ENCODE data around the gene KSR2. TPM values are rescaled to one million over a fixed set of nuclear protein-coding genes. Genes with fewer than 3 reads are reported as not detected.
"Not testable (repeated sequence)": the region's sequence is repeated elsewhere in the genome, so short reads cannot be mapped to it uniquely, and the experiment has no call there.

The KSR2 gene
- total RNA-seq, 1 experiment from 2014 or later = not detected

DNA sequence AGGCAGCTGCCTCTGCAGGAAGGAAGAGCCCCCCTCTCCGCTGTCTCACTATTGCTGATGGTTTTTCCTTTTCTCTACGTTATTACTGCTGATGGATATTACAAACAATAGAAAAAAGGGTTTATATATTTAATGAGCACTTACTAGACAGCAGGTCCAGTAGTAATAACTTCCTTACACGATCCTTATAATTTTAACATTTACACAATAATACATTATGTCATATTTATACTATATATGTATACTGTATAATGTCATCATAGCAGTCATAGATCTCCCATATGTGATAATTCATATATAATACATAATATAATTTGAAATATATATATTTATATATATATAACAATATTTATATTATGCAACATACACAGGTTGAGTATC, 92.4 kb downstream of the KSR2 start:
- Histone ChIP-seq H3K4me3 (ENCODE audit: low read depth, low read length, poor library complexity, severe bottlenecking) (no peak overlapping the region), H3K4me1 (ENCODE audit: insufficient read depth, low read length, poor library complexity, severe bottlenecking) (no peaks in the 10 kb centered on the region), H3K27me3 (replicated peaks; ENCODE audit: insufficient read depth, low read depth, low read length, poor library complexity) (peaks cover 24% of the 10 kb centered on the region), H3K27ac (ENCODE audit: low read depth, low read length, poor library complexity, severe bottlenecking) (no peak overlapping the region), H3K9me3 (ENCODE audit: low read depth, low read length, poor library complexity, severe bottlenecking) (no peaks in the 10 kb centered on the region), H3K36me3 (ENCODE audit: insufficient read depth, low read length, poor library complexity, severe bottlenecking) (no peaks in the 10 kb centered on the region)
- no peak for DNase-seq (ENCODE audit: low spot score)
- no TSS peak for BruUV-seq (replicated peaks)
- ChIA-PET CTCF (interaction anchor here (1.7 kb wide), 1 partner anchor 158 kb away, joined by 5 read pairs; no protein-coding TSS in a partner anchor), POLR2A (ENCODE audit: low non-redundant PET) (no interaction called here)
- no peak for TF ChIP-seq EZH2 (IDR thresholded peaks at IDR 0.05; ENCODE audit: borderline replicate concordance, low read depth, low read length, poor library complexity, severe bottlenecking)
- TF ChIP-seq, protein P1, sequence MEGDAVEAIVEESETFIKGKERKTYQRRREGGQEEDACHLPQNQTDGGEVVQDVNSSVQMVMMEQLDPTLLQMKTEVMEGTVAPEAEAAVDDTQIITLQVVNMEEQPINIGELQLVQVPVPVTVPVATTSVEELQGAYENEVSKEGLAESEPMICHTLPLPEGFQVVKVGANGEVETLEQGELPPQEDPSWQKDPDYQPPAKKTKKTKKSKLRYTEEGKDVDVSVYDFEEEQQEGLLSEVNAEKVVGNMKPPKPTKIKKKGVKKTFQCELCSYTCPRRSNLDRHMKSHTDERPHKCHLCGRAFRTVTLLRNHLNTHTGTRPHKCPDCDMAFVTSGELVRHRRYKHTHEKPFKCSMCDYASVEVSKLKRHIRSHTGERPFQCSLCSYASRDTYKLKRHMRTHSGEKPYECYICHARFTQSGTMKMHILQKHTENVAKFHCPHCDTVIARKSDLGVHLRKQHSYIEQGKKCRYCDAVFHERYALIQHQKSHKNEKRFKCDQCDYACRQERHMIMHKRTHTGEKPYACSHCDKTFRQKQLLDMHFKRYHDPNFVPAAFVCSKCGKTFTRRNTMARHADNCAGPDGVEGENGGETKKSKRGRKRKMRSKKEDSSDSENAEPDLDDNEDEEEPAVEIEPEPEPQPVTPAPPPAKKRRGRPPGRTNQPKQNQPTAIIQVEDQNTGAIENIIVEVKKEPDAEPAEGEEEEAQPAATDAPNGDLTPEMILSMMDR (conservative IDR thresholded peaks at IDR 0.05; ENCODE audit: low read depth, low read length) = no peak
- intact Hi-C loops (cut with micrococcal nuclease; ENCODE audit: unreplicated experiment) = loop anchor here (10.0 kb wide), 1 partner anchor 228 kb away; the partner anchor contains the start of gene VSIG10

DNA sequence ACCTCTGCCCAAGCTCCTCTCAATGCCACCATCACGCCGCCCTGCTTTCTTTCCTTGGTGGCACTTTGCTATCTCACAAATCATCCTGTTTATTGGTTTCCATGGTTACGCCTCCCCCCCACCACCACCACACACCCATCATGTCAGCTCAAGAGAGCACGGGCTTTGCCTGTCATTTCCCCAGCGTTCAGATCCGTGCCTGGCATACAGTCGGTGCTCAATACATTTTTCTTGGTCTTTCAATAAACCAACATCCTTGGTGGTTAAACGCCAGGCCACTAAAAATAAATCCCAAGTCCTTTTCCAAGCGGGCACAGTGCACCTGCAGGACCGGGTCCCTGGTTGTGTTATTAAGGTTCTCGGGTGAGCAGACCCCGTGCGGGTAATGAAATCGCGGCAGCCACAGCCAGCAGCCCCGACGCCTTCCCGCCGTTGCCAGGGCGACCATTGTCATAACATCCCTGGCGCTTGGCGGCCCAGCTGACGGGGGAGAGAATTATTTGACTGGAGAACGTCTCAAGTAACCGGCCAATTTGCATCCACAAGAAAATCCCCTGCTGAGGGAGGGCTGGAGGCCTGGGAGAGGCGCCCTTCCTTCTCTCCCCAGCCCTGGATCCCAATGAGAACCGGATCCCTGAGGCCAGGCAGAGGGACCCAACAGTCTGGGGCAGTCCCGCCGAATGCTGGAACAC, 92.9 kb downstream of the KSR2 start:
- ChIA-PET POLR2A (ENCODE audit: low non-redundant PET) (no interaction called here), CTCF (interaction anchor here (0.9 to 1.8 kb wide), 3 partner anchors 159 to 500 kb away, joined by 3 to 12 read pairs (median 5); partner anchors contain the start of gene SUDS3)
- Histone ChIP-seq H3K4me1 (ENCODE audit: insufficient read depth, low read length, poor library complexity, severe bottlenecking) (no peaks in the 10 kb centered on the region), H3K27ac (ENCODE audit: low read depth, low read length, poor library complexity, severe bottlenecking) (no peak overlapping the region), H3K9me3 (ENCODE audit: low read depth, low read length, poor library complexity, severe bottlenecking) (no peaks in the 10 kb centered on the region), H3K27me3 (replicated peaks; ENCODE audit: insufficient read depth, low read depth, low read length, poor library complexity) (peaks cover 24% of the 10 kb centered on the region), H3K36me3 (ENCODE audit: insufficient read depth, low read length, poor library complexity, severe bottlenecking) (no peaks in the 10 kb centered on the region), H3K4me3 (ENCODE audit: low read depth, low read length, poor library complexity, severe bottlenecking) (no peak overlapping the region)
- intact Hi-C loops (cut with micrococcal nuclease; ENCODE audit: unreplicated experiment) = loop anchor here (2.0 to 10.0 kb wide), 2 partner anchors 159 to 229 kb away; partner anchors contain the start of gene VSIG10
- no TSS peak for BruUV-seq (replicated peaks)
- DNase-seq (ENCODE audit: low spot score) = peak; percentile 74
- no peak for TF ChIP-seq EZH2 (IDR thresholded peaks at IDR 0.05; ENCODE audit: borderline replicate concordance, low read depth, low read length, poor library complexity, severe bottlenecking)
- TF ChIP-seq, protein P1 (conservative IDR thresholded peaks at IDR 0.05; ENCODE audit: low read depth, low read length) = no peak

DNA sequence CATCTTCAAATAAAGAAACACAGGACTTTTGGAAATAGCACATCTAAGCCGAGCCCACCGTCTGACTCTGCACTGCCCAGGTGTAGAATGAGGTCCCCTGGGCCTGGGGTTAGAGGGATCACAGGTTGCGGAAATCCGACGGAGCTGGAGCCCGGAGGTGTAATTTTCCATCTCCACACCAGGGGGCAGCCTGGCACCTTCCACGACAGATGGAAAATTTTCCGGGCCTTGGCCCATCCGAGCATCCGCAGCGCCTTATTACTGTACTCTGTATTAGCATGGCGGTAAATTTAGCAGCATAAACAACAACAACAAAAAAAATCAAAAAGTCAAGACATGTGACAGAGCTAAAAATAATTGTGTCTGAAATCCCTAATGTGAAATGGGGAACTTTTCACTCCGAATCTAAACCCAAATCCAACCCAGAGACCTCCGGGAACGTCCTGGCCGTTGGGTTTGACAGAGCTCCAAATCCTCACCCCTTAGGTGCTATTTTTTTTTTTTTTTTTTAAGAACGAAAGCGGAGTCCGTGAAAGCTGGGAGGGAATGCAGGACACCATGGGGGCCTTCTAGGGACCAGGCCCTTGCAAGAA, 93.9 kb downstream of the KSR2 start:
- Histone ChIP-seq H3K9me3 (ENCODE audit: low read depth, low read length, poor library complexity, severe bottlenecking) (no peaks in the 10 kb centered on the region), H3K27me3 (replicated peaks; ENCODE audit: insufficient read depth, low read depth, low read length, poor library complexity) (peaks cover 24% of the 10 kb centered on the region), H3K27ac (ENCODE audit: low read depth, low read length, poor library complexity, severe bottlenecking) (no peak overlapping the region), H3K4me3 (ENCODE audit: low read depth, low read length, poor library complexity, severe bottlenecking) (no peak overlapping the region), H3K36me3 (ENCODE audit: insufficient read depth, low read length, poor library complexity, severe bottlenecking) (no peaks in the 10 kb centered on the region), H3K4me1 (ENCODE audit: insufficient read depth, low read length, poor library complexity, severe bottlenecking) (no peaks in the 10 kb centered on the region)
- ChIA-PET POLR2A (ENCODE audit: low non-redundant PET) (no interaction called here), CTCF (interaction anchor here (0.5 to 1.8 kb wide), 3 partner anchors 160 to 754 kb away, joined by 3 to 12 read pairs (median 3); no protein-coding TSS in a partner anchor)
- intact Hi-C loops (cut with micrococcal nuclease; ENCODE audit: unreplicated experiment) = loop anchor here (2.0 to 10.0 kb wide), 3 partner anchors 160 to 502 kb away; partner anchors contain the start of genes SUDS3 and VSIG10
- DNase-seq (ENCODE audit: low spot score) = peak; percentile 73
- BruUV-seq (replicated peaks) = no TSS peak
- TF ChIP-seq EZH2 (IDR thresholded peaks at IDR 0.05; ENCODE audit: borderline replicate concordance, low read depth, low read length, poor library complexity, severe bottlenecking) = no peak
- TF ChIP-seq, protein P1 (conservative IDR thresholded peaks at IDR 0.05; ENCODE audit: low read depth, low read length) = peak; percentile 87

DNA sequence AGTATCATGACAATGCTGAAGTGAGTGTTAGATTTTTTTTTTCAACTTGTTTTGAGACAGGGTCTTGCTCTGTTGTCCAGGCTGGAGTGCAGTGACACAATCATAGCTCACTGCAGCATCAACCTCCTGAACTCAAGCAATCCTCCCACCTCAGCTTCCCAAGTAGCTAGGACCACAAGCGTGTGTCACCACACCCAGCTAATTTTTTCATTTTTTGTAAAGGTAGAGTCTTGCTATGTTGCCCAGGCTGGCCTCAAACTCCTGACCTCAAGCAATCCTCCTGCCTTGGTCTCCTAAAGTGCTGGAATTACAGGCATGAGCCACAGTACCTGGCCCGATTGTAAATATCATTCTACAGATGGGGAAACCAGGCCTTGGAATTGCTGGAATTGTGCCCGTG, 94.6 kb downstream of the KSR2 start:
- DNase-seq (ENCODE audit: low spot score); POLR2A ChIA-PET (ENCODE audit: low non-redundant PET); BruUV-seq (replicated peaks); H3K36me3 ChIP-seq (ENCODE audit: insufficient read depth, low read length, poor library complexity, severe bottlenecking); H3K9me3 ChIP-seq (ENCODE audit: low read depth, low read length, poor library complexity, severe bottlenecking); H3K4me3 ChIP-seq (ENCODE audit: low read depth, low read length, poor library complexity, severe bottlenecking); H3K27ac ChIP-seq (ENCODE audit: low read depth, low read length, poor library complexity, severe bottlenecking); H3K4me1 ChIP-seq (ENCODE audit: insufficient read depth, low read length, poor library complexity, severe bottlenecking): not testable (repeated sequence)
- peaks cover 19% of the 10 kb centered on the region for H3K27me3 ChIP-seq (replicated peaks; ENCODE audit: insufficient read depth, low read depth, low read length, poor library complexity)
- intact Hi-C loops (cut with micrococcal nuclease; ENCODE audit: unreplicated experiment) = loop anchor here (2.0 to 10.0 kb wide), 3 partner anchors 161 to 503 kb away; partner anchors contain the start of genes SUDS3 and VSIG10
- CTCF ChIA-PET = interaction anchor here (0.5 to 1.8 kb wide), 2 partner anchors 161 to 754 kb away, joined by 3 to 12 read pairs; no protein-coding TSS in a partner anchor

Measured in A673 (cell line).